ENCODE measurements around the gene CLBA1. TPM values are rescaled to one million over a fixed set of nuclear protein-coding genes. Genes with fewer than 3 reads are reported as not detected.

Gene CLBA1
- total RNA-seq, 2 experiments from 2014 or later = 0.82 to 1.2 TPM

GRCh38 chr14:104972301-104973134 lies 13.1 kb upstream of the CLBA1 start:
- Histone ChIP-seq H3K79me2 (ENCODE audit: insufficient read depth, low read depth, low read length) (no peaks in the 10 kb centered on the region), H3K36me3 (ENCODE audit: insufficient read depth, low read length) (no peaks in the 10 kb centered on the region), H4K20me1 (ENCODE audit: insufficient read depth, low read length) (no peaks in the 10 kb centered on the region), H2AFZ (ENCODE audit: low read length) (no peak overlapping the region), H3K4me2 (ENCODE audit: low read length) (no peak overlapping the region), H3K9me2 (ENCODE audit: insufficient read depth, low read length) (no peaks in the 10 kb centered on the region), H3K4me3 (ENCODE audit: low read depth, low read length, poor library complexity, severe bottlenecking) (no peak overlapping the region), H3K9me3 (ENCODE audit: low read length) (no peaks in the 10 kb centered on the region), H3K4me1 (ENCODE audit: insufficient read depth, low read length, poor library complexity, severe bottlenecking) (peaks cover 16% of the 10 kb centered on the region), H3K27ac (ENCODE audit: low read depth, low read length, poor library complexity, severe bottlenecking) (no peak overlapping the region)
- no TSS peak for BruUV-seq (replicated peaks)
- intact Hi-C loops (cut with micrococcal nuclease; ENCODE audit: unreplicated experiment) = no loop called here
- DNase-seq (ENCODE audit: low spot score) = no peak
- ChIA-PET POLR2A (no interaction called here), CTCF (ENCODE audit: unreplicated experiment) (no interaction called here)
- no peak for TF ChIP-seq EZH2phosphoT487 (IDR thresholded peaks at IDR 0.05; ENCODE audit: borderline replicate concordance, low read depth, low read length)
- no peak for TF ChIP-seq CTCF (conservative IDR thresholded peaks at IDR 0.05; ENCODE audit: low read length)

- H3K9me2 ChIP-seq (ENCODE audit: insufficient read depth, low read length) = no peaks in the 10 kb centered on the region
- CTCF ChIA-PET (ENCODE audit: unreplicated experiment) = no interaction called here
- peaks cover 10% of the 10 kb centered on the region for H3K4me1 ChIP-seq (ENCODE audit: insufficient read depth, low read length, poor library complexity, severe bottlenecking)
- POLR2A ChIA-PET = no interaction called here
- no peak for DNase-seq (ENCODE audit: low spot score)
- no peaks in the 10 kb centered on the region for H3K9me3 ChIP-seq (ENCODE audit: low read length)
- H2AFZ ChIP-seq (ENCODE audit: low read length) = no peak overlapping the region
- H4K20me1 ChIP-seq (ENCODE audit: insufficient read depth, low read length) = no peaks in the 10 kb centered on the region
- H3K4me3 ChIP-seq (ENCODE audit: low read depth, low read length, poor library complexity, severe bottlenecking) = no peak overlapping the region
- no peaks in the 10 kb centered on the region for H3K36me3 ChIP-seq (ENCODE audit: insufficient read depth, low read length)
- no peaks in the 10 kb centered on the region for H3K79me2 ChIP-seq (ENCODE audit: insufficient read depth, low read depth, low read length)
- intact Hi-C loops (cut with micrococcal nuclease; ENCODE audit: unreplicated experiment) = no loop called here
- H3K4me2 ChIP-seq (ENCODE audit: low read length) = no peak overlapping the region
- no peak overlapping the region for H3K27ac ChIP-seq (ENCODE audit: low read depth, low read length, poor library complexity, severe bottlenecking)
- TF ChIP-seq CTCF (conservative IDR thresholded peaks at IDR 0.05; ENCODE audit: low read length) (no peak), EZH2phosphoT487 (IDR thresholded peaks at IDR 0.05; ENCODE audit: borderline replicate concordance, low read depth, low read length) (no peak)
- BruUV-seq (replicated peaks) = no TSS peak
Observed at GRCh38 chr14:104973135-104973384, 12.5 kb upstream of the CLBA1 start.

GRCh38 chr14:104973385-104974145 lies 12.0 kb upstream of the CLBA1 start:
- BruUV-seq (replicated peaks) = no TSS peak
- intact Hi-C loops (cut with micrococcal nuclease; ENCODE audit: unreplicated experiment) = no loop called here
- H3K79me2 ChIP-seq (ENCODE audit: insufficient read depth, low read depth, low read length) = no peaks in the 10 kb centered on the region

More at GRCh38 chr14:104973385-104974145, 12.0 kb upstream of the CLBA1 start:
- CTCF ChIA-PET (ENCODE audit: unreplicated experiment) = no interaction called here
- no peaks in the 10 kb centered on the region for H3K9me3 ChIP-seq (ENCODE audit: low read length)
- POLR2A ChIA-PET = interaction anchor here (0.6 to 0.7 kb wide), 2 partner anchors 10 to 54 kb away, joined by 3 to 4 read pairs; no protein-coding TSS in a partner anchor
- no peak overlapping the region for H3K27ac ChIP-seq (ENCODE audit: low read depth, low read length, poor library complexity, severe bottlenecking)
- no peak for DNase-seq (ENCODE audit: low spot score)
- H3K9me2 ChIP-seq (ENCODE audit: insufficient read depth, low read length) = no peaks in the 10 kb centered on the region
- no peak overlapping the region for H3K4me2 ChIP-seq (ENCODE audit: low read length)
- TF ChIP-seq EZH2phosphoT487 (IDR thresholded peaks at IDR 0.05; ENCODE audit: borderline replicate concordance, low read depth, low read length) (no peak), CTCF (conservative IDR thresholded peaks at IDR 0.05; ENCODE audit: low read length) (no peak)
- no peaks in the 10 kb centered on the region for H3K36me3 ChIP-seq (ENCODE audit: insufficient read depth, low read length)
- H3K4me3 ChIP-seq (ENCODE audit: low read depth, low read length, poor library complexity, severe bottlenecking) = no peak overlapping the region
- no peaks in the 10 kb centered on the region for H4K20me1 ChIP-seq (ENCODE audit: insufficient read depth, low read length)
- H2AFZ ChIP-seq (ENCODE audit: low read length) = no peak overlapping the region
- peaks cover 5% of the 10 kb centered on the region for H3K4me1 ChIP-seq (ENCODE audit: insufficient read depth, low read length, poor library complexity, severe bottlenecking)
